HepG2 (cell line): ENCODE measurements around the gene EEIG1. TPM values are rescaled to one million over a fixed set of nuclear protein-coding genes. Genes with fewer than 3 reads are reported as not detected.

ENCODE experiments used
- ATAC-seq: fragments of 200-7000 bp; cut with Tn5 transposase; 3 replicates; pipeline ENCODE4 v1.9.1; 2020; ENCODE audit warnings: mild to moderate bottlenecking, moderate library complexity
- BruUV-seq: library from RNA; stranded (reverse); fragments of 400-500 nt; replicated peaks from 2 replicates; lab custom pipeline; 2021; lab: Mats Ljungman, UMichigan
- CTCF ChIA-PET: fragments of 300-600 bp; formaldehyde crosslinking; extraction: SDS; loops from one replicate; lab custom pipeline; 2021; ENCODE audit warnings: low total read pairs, inconsistent platforms, low intra/inter-chr PET ratio; lab: Yijun Ruan, JAX
- POLR2A ChIA-PET: fragments of 350-600 bp; sonication (Branson Sonifier 250); formaldehyde crosslinking; loops from one replicate; lab custom pipeline; 2020; ENCODE audit warnings: antibody characterized with exemption, inconsistent platforms; lab: Yijun Ruan, JAX
- DNase-seq: peaks from one replicate; pipeline ENCODE4 v3.0.0-alpha.2; 2015; ENCODE audit warnings: low spot score
- FAIRE-seq: peaks from 3 replicates; lab custom pipeline; 2011; peaks lifted over from hg19 to GRCh38; lab: Jason Lieb, UNC
- H2AFZ ChIP-seq: one replicate; pipeline ENCODE4 v1.6.1; 2011; ENCODE audit warnings: low read length, inconsistent platforms
- H3K27ac ChIP-seq: fragments of 300-600 bp; 3 replicates; pipeline ENCODE4 v1.8.0; 2011; ENCODE audit warnings: mixed run types, mild to moderate bottlenecking, mixed read lengths, low read length, inconsistent platforms; ENCODE audit not compliant: insufficient read depth; ENCODE audit errors: extremely low read length
- H3K27me3 ChIP-seq, 2 experiments: fragments of 200-600 bp in 1 of 2; 2 replicates in 1 of 2; 3 replicates in 1 of 2; pipeline versions ENCODE4 v1.6.0 to v1.8.0; 2011; ENCODE audit warnings: low read length in 2 of 2, mild to moderate bottlenecking in 2 of 2, moderate library complexity in 2 of 2, inconsistent platforms in 1 of 2; ENCODE audit not compliant: insufficient read depth in 2 of 2, control insufficient read depth in 1 of 2
- H3K36me3 ChIP-seq, 2 experiments: fragments of 200-600 bp in 1 of 2; replicated peaks in 1 of 2; 2 replicates in 1 of 2; 3 replicates in 1 of 2; pipeline versions ENCODE4 v1.5.1 to v1.8.0; 2011; ENCODE audit warnings: low read length in 2 of 2, inconsistent platforms in 1 of 2; ENCODE audit not compliant: insufficient read depth in 2 of 2, control insufficient read depth in 1 of 2
- H3K4me1 ChIP-seq: 2 replicates; pipeline ENCODE4 v1.5.1; 2012; ENCODE audit warnings: low read length, inconsistent platforms; ENCODE audit not compliant: insufficient read depth
- H3K4me2 ChIP-seq: 2 replicates; pipeline ENCODE4 v1.6.0; 2011; ENCODE audit warnings: low read depth, low read length, inconsistent platforms
- H3K4me3 ChIP-seq, 3 experiments: fragments of 200-600 bp in 1 of 3; sonication (generic), shearing (Covaris generic) in 1 of 3; replicated peaks in 1 of 3; 2 replicates each; pipeline ENCODE4 v1.5.1; 2011 to 2016; ENCODE audit warnings: low read length in 3 of 3, inconsistent platforms in 2 of 3, low read depth in 2 of 3, mild to moderate bottlenecking in 2 of 3, control low read depth in 1 of 3, mixed read lengths in 1 of 3; ENCODE audit not compliant: insufficient read depth in 1 of 3
- H3K79me2 ChIP-seq: one replicate; pipeline ENCODE4 v1.6.1; 2011; ENCODE audit warnings: low read length, inconsistent platforms; ENCODE audit not compliant: insufficient read depth
- H3K9ac ChIP-seq: 2 replicates; pipeline ENCODE4 v1.6.0; 2011; ENCODE audit warnings: mild to moderate bottlenecking, low read depth, low read length, inconsistent platforms; ENCODE audit not compliant: insufficient read depth
- H3K9me3 ChIP-seq: 2 replicates; pipeline ENCODE4 v1.5.1; 2012; ENCODE audit warnings: mild to moderate bottlenecking, low read length
- H4K20me1 ChIP-seq: 2 replicates; pipeline ENCODE4 v1.6.0; 2011; ENCODE audit warnings: inconsistent platforms, mild to moderate bottlenecking, low read length, moderate library complexity; ENCODE audit not compliant: insufficient read depth
- ATF4 ChIP-seq, 2 experiments: fragments of 450-650 bp in 1 of 2; sonication (generic) in 1 of 2; formaldehyde crosslinking; IDR thresholded peaks; 2 replicates each; pipeline versions ENCODE4 v1.5.0 to v1.8.0; 2020 to 2022; ENCODE audit warnings: mild to moderate bottlenecking in 1 of 2, missing genetic modification reagents in 1 of 2
- HNF1A ChIP-seq, 2 experiments: sonication (generic) in 1 of 2; formaldehyde crosslinking in 1 of 2; IDR thresholded peaks; 2 replicates each; pipeline versions ENCODE4 v1.4.0 to v1.6.1; 2016 to 2020; ENCODE audit warnings: borderline replicate concordance in 1 of 2, low read depth in 1 of 2, mild to moderate bottlenecking in 1 of 2, missing genetic modification reagents in 1 of 2
- PAXIP1 ChIP-seq: sonication (generic); formaldehyde crosslinking; conservative IDR thresholded peaks from 2 replicates; pipeline ENCODE4 v1.4.0; 2020; ENCODE audit warnings: mild to moderate bottlenecking, missing genetic modification reagents, moderate library complexity
- UBTF ChIP-seq: sonication (generic); formaldehyde crosslinking; IDR thresholded peaks from 2 replicates; pipeline ENCODE4 v1.4.0; 2020; ENCODE audit warnings: mild to moderate bottlenecking, missing genetic modification reagents
- ZNF547 ChIP-seq: sonication (generic); formaldehyde crosslinking; IDR thresholded peaks from 2 replicates; pipeline ENCODE4 v1.5.1; 2020; ENCODE audit warnings: mild to moderate bottlenecking, missing genetic modification reagents
- ZNF574 ChIP-seq: sonication (generic); formaldehyde crosslinking; IDR thresholded peaks from 2 replicates; pipeline ENCODE4 v1.4.0; 2020; ENCODE audit warnings: missing genetic modification reagents
- ZNF75D ChIP-seq: sonication (generic); formaldehyde crosslinking; IDR thresholded peaks from 2 replicates; pipeline ENCODE4 v1.8.1; 2023; ENCODE audit warnings: missing genetic modification reagents, mild to moderate bottlenecking, borderline replicate concordance
- WGBS: methylation state at CpG from one replicate; pipeline ENCODE4 v1.1.6; 2017; ENCODE audit warnings: low lambda C conversion rate; 5-methylcytosine and 5-hydroxymethylcytosine counted together
- in situ Hi-C: cut with HindIII; loops from 2 replicates; pipeline ENCODE4 v1.10.0; 2017; ENCODE audit warnings: low pct_unique_long_range_greater_than_20kb; ENCODE audit not compliant: extremely low pct_ligation_motif_present
- intact Hi-C: fragments of 100-400 bp; cut with micrococcal nuclease; formaldehyde crosslinking; loops from one replicate; pipeline ENCODE4 v1.10.0; 2022; ENCODE audit not compliant: unreplicated experiment
- polyA plus RNA-seq, 8 experiments: library from polyadenylated mRNA; depleted of rRNA in 3 of 8; stranded (reverse) in 7 of 8; unstranded in 1 of 8; fragments of >200 nt; fragmentation: Illumina TruSeq in 4 of 8; extraction: Trizol in 4 of 8; gene quantifications; 2 replicates each; pipeline versions ENCODE4 v1.2.1 to v1.2.3, GENCODE V29; 2011 to 2016; ENCODE audit warnings: low read depth in 4 of 8, missing spikeins in 1 of 8, mixed read lengths in 1 of 8; ENCODE audit not compliant: insufficient read depth in 1 of 8
- total RNA-seq, 5 experiments: library from RNA; depleted of rRNA; stranded (reverse); fragments of >200 nt; fragmentation: Illumina TruSeq; extraction: Trizol; gene quantifications; 2 replicates each; pipeline ENCODE4 v1.2.3, GENCODE V29; 2016; ENCODE audit warnings: low read depth in 1 of 5

The EEIG1 gene
- total and polyA plus RNA-seq, 2 of the 13 experiments (the other 11 are each of a cell fraction or from before 2014, with no cell fraction given): 16.6 to 25.2 TPM

- 88% methylated on average over 11 of the region's 13 CpGs for WGBS
- 0 out of 2 replicates have a peak, but pooled peaks cover 3% of the 10 kb centered on the region for H4K20me1 ChIP-seq
- H3K4me2 ChIP-seq: peak overlapping the region; percentile 37
- BruUV-seq: no TSS peak
- H3K4me3 ChIP-seq: 0 out of 6 replicates have a peak overlapping the region, but pooled peaks of 1 of the 3 experiments have one; percentile 8
- in situ Hi-C loops (no loop called here), intact Hi-C loops (loop anchor here (1.0 to 2.0 kb wide), 2 partner anchors 19 to 78 kb away; no protein-coding TSS in a partner anchor)
- no peak for ATAC-seq
- H3K9ac ChIP-seq: peak overlapping the region; percentile 30; the same call in 1 of the 2 replicates
- no peak overlapping the region for H2AFZ ChIP-seq
- peaks cover 73% of the 10 kb centered on the region for H3K79me2 ChIP-seq
- peaks cover 62% of the 10 kb centered on the region for H3K4me1 ChIP-seq
- CTCF ChIA-PET: interaction anchor here (0.9 to 1.7 kb wide), 3 partner anchors 11 to 80 kb away, joined by 3 to 12 read pairs (median 7); no protein-coding TSS in a partner anchor
- no peak for FAIRE-seq
- no peaks in the 10 kb centered on the region; a peak in 1 of 5 replicates for H3K36me3 ChIP-seq
- no peaks in the 10 kb centered on the region for H3K9me3 ChIP-seq
- no peak for DNase-seq
- H3K27ac ChIP-seq: peak overlapping the region; percentile 96
- no peaks in the 10 kb centered on the region; a peak in 1 of 5 replicates for H3K27me3 ChIP-seq
- POLR2A ChIA-PET: interaction anchor here (0.9 to 2.3 kb wide), 6 partner anchors 10 to 153 kb away, joined by 3 to 11 read pairs (median 5); partner anchors contain the start of gene EEIG1
- TF ChIP-seq ZNF574 (CRISPR knock-in tag) (no peak), HNF1A (IDR thresholded peaks at IDR 0.05; ENCODE audit: low read depth) (no peak), HNF1A (CRISPR knock-in tag; IDR thresholded peaks at IDR 0.05; ENCODE audit: borderline replicate concordance) (0 out of 2 replicates have a peak, but pooled peaks have one; percentile 58), PAXIP1 (CRISPR knock-in tag) (no peak), ATF4 (CRISPR knock-in tag; IDR thresholded peaks at IDR 0.05) (no peak), ZNF547 (CRISPR knock-in tag) (no peak), UBTF (CRISPR knock-in tag) (peak; percentile 11; the same call in 1 of the 2 replicates), ZNF75D (no peak)
Measured at GRCh38 chr9:127954831-127955293, 25.9 kb downstream of the EEIG1 start.
